Fibroblast of villous mesenchyme (primary cell): ENCODE measurements around the gene PES1. TPM values are rescaled to one million over a fixed set of nuclear protein-coding genes. Genes with fewer than 3 reads are reported as not detected.

ENCODE experiments used
- DNase-seq: peaks from one replicate; pipeline ENCODE4 v3.0.0-alpha.2; 2010; ENCODE audit warnings: low read depth
- H3K4me3 ChIP-seq: 2 replicates; pipeline ENCODE4 v1.5.1; 2011; ENCODE audit warnings: low read depth, mild to moderate bottlenecking, low read length
- CTCF ChIP-seq: IDR thresholded peaks from 2 replicates; pipeline ENCODE4 v1.5.1; 2012; ENCODE audit warnings: low read depth, mild to moderate bottlenecking, low read length; ENCODE audit not compliant: insufficient read depth
- total RNA-seq: library from RNA; depleted of rRNA; stranded (reverse); fragments of >200 nt; gene quantifications from 2 replicates; pipeline ENCODE4 v1.2.3, GENCODE V29; 2012

PES1 gene
- total RNA-seq, 1 donor = 51.4 TPM

- DNase-seq = no peak
Observed at GRCh38 chr22:30531651-30532608, 59.8 kb downstream of the PES1 start.

DNA sequence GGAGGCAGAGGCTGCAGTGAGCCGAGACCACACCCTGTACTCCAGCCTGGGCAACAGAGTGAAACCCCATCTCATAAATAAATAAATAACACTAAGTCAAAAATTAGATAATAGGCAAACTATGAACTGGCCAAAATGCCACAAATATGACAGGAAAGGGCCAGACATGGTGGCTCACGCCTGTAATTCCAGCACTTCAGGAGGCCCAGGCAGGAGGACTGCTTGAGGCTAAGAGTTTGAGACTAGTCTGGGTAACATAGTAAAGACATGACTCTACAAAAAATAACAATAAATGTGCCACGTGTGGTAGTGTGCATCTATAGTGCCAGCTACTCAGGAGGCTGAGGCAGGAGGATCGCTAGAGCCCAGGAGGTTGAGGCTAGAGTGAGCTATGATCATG lies 65.1 kb downstream of the PES1 start:
- DNase-seq = no peak
- no peak for TF ChIP-seq CTCF
- no peak overlapping the region for H3K4me3 ChIP-seq

More at GRCh38 chr22:30531651-30532608, 59.8 kb downstream of the PES1 start:
- no peak overlapping the region for H3K4me3 ChIP-seq
- no peak for TF ChIP-seq CTCF

Other genes with a start within 250 kb of the PES1 start
- 23.5 and 27.2 TPM in 2 replicates for gene SF3A1, start 235.0 kb downstream of the PES1 start, total RNA-seq
- 1.3 and 2.6 TPM in 2 replicates for gene CCDC157, start 234.9 kb downstream of the PES1 start, total RNA-seq
- gene RNF215, start 204.5 kb downstream of the PES1 start, total RNA-seq = 19.6 and 20.3 TPM in 2 replicates
- 9.5 and 12.2 TPM in 2 replicates for gene SEC14L2, start 194.9 kb downstream of the PES1 start, total RNA-seq
- 10.8 and 11.3 TPM in 2 replicates for gene MTFP1, start 166.1 kb downstream of the PES1 start, total RNA-seq
- not detected in 2 replicates for gene SEC14L3, start 119.9 kb downstream of the PES1 start, total RNA-seq
- gene SEC14L4, start 86.2 kb downstream of the PES1 start, total RNA-seq = under 0.01 TPM in 2 replicates
- gene SEC14L6, start 45.2 kb downstream of the PES1 start, total RNA-seq = under 0.01 TPM in 1 of 2 replicates, not detected in the other
- gene GAL3ST1, start 17.2 kb downstream of the PES1 start, total RNA-seq = not detected in 2 replicates
- gene TCN2, start 15.3 kb upstream of the PES1 start, total RNA-seq = 3.9 and 7.4 TPM in 2 replicates
- 8.2 and 9.3 TPM in 2 replicates for gene SLC35E4, start 43.9 kb upstream of the PES1 start, total RNA-seq
- 5.5 and 10.4 TPM in 2 replicates for gene DUSP18, start 76.0 kb upstream of the PES1 start, total RNA-seq
- gene OSBP2, start 103.0 kb upstream of the PES1 start, total RNA-seq = 0.43 and 0.97 TPM in 2 replicates